Endothelial cell of coronary artery (primary cell): ENCODE measurements around the gene CIDEB. TPM values are rescaled to one million over a fixed set of nuclear protein-coding genes. Genes with fewer than 3 reads are reported as not detected.

Experiments
- total RNA-seq: library from RNA; depleted of rRNA; stranded (reverse); fragments of >200 nt; gene quantifications from 2 replicates; pipeline ENCODE4 v1.2.3, GENCODE V29; 2014

Gene CIDEB
- total RNA-seq, result 1.4 and 2.8 TPM in 2 replicates

DNA sequence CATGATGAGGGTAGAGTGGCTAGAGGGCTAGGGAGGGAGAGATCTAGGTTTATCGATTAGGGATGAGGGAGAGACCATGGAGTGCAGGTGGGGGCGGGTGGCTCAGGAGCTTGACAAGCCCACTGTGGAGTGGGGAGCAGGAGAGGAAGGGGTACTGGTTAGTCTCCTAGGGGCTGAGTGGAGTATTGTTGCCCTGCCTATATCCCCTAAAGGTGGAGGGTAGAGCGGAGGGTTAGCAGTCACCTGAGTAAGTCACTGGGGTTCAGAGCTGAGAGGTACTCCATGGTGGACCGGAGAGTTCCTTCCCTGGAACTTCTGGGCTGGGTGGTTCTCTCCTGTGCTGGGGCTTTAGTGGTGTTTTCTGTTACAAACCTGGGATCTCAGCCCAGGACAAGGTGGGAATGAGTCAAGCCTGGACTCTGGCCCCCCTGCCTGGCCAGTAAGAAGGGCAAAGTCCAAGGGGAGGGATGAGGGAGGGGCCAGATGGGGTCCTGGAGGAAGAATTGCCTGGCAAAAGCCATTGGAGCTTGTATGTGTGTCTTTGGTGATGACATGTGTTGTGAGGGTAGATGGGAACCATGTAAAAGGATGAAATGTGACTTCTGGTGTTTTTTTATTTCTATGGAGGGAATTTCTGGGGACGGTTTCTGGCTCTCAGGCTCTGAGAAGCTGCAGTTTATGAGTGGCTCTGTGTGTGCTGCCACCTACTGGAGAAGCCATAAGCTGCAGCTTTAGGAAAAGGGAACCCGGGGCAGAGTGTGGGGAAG is at the start of gene CIDEB:
Gene CIDEB, minus strand, starts transcription at position 403 of the 767 bp plus-strand sequence. Its CDS starts 119 bp downstream, at position 284.

DNA sequence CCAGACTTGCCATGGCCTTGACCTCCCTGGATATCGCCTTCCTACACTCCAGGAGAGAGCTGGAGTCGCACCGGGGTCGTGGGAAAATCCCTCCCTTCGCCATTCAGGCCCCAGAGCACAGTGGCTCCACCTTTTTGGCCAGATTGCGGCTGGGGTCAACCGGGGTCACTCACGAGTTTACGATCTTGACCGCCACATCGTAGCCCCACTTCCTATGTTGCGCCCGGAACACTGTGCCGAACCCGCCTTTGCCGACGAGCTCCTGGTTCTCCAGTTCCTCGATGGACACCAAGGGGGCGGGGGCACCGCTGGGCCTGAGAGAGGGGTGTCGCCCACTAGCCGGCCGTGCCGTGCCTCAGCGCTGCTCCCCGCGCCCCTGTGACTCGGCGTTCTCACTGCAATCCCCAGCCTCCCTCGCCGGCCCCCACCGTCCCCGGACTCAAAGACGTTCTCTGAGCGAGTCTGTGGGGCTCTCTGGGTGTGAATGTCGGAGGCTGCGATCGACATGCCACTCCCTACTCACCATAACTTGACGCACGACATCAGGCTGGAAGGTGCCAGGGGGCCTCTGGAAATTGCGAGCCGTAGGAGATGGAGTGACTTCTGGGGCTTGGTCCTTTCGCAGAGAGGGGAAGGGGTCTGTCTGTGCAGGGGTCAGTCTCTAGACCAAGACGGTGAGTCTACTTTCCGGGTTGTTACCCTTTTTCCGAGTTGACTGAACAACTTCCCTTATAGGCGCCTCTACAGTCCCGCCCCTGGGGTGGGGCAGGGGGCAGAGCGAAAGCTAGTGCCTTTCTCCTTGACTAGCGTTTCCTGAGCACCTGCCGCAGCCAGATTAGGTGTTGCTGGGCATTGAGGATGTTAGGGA is 31.7 kb upstream of the CIDEB start, which contains the start of gene RIPK3:
Gene RIPK3, minus strand, starts transcription at position 708 of the 868 bp plus-strand sequence. Its CDS starts 165 bp downstream, at position 543.

GRCh38 chr14:24334431-24335291 is 26.9 kb upstream of the CIDEB start, which contains the start of gene ADCY4:
ADCY4 (minus strand) TSS chr14:24335071; CDS start chr14:24334652, 419 bp downstream.

GRCh38 chr14:24310646-24311604 is 3.1 kb upstream of the CIDEB start, which contains the start of gene LTB4R:
LTB4R (plus strand) TSS chr14:24311502; CDS start chr14:24315652, 4,150 bp downstream.

GRCh38 chr14:24309538-24310264 is 1.9 kb upstream of the CIDEB start, which contains the start of gene LTB4R2:
LTB4R2 (plus strand) TSS chr14:24310140; CDS start chr14:24310665, 525 bp downstream.

GRCh38 chr14:24299255-24300191 is 8.3 kb downstream of the CIDEB start, which contains the start of the genes DHRS1 and NOP9:
DHRS1 (minus strand) TSS chr14:24299780; CDS start chr14:24299106, 674 bp downstream.
NOP9 (plus strand) TSS chr14:24299850; CDS start chr14:24299955, 105 bp downstream.

DNA sequence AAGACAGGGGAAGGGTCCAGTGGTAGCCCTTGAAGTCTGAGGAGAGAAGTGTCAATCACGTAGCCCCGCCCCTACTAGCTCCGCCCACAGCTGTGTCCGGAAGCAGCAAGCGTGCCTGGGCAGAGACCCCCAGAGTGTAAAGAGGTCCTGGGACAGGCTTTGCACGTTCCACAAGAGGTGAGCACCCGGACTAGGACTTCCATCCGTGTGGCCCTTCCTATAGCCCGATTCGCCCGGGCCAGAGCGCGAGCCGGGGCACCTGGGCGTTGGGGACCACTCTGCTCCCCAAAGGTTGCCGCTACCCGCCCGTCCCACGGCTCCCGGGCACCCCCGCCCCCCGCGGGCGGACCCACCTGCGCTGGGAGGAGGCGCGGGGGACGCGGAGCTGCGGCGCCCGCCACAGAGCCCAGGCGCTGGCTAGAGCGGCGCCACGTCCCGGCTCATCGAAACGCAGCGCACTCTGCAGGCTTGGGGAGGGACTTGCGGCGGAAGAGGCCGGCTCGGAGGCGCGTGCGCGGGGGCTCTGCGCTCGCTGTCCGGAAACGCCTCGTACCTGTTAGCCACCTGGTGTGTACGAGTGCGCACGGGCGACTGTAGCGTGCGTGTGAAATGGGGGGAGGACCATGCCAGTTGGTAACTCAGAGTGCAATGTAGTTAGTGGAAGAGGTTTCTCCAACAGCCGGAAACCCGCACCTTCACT is 36.5 kb downstream of the CIDEB start, which contains the start of gene RABGGTA:
Gene RABGGTA, minus strand, starts transcription at position 464 of the 700 bp plus-strand sequence. CDS start 482 bp downstream, outside the sequence.

DNA sequence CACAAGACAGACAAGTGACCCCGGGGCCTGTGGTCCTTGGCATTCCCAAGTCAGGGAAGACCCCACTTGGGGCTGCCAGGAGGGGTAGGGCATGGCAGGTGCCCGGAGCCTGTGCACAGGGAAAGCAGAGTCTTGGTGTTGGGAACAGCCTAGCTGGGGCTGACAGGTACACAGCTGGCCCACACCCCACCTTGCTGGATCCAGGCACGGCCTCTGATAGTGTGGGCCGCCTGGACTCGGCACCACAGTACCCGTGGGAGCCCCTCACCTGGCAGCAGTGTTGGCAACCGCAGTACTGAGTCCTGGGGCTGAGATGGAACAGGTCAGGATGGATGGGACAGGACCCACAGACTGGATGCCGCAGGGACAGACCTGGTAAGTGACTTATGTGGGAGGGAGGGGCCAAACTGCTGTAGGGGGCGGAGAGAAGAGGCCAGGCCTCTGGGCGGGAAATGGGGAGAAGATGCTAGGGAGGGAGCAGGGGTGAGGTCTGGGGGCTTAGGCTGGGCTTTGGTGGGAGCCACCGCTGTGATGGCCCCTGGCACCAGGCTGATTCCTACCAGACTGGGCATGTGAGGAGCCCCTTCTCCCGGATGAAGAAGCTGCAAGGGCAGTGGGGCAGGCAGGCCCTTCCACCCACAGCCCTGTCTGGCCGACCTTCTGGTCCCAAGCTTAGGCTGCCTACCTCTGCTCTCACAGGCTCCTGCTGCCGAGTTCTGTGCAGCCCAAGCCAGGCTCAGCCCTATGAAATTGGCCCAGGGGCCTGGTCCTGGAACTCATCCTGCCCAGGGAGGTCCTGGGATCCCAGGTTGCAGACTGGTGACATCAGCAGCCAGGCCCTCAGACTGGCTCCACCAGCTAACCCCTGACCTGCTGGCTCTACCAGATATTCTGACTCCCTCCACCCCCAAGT is 44.7 kb downstream of the CIDEB start, which contains the start of gene TGM1:
Gene TGM1, minus strand, starts transcription at position 357 of the 913 bp plus-strand sequence. CDS start 825 bp downstream, outside the sequence.

Other genes with a start within 250 kb of the CIDEB start
- gene CPNE6, start 236.4 kb downstream of the CIDEB start, total RNA-seq, result not detected in 2 replicates
- 5.1 and 17.4 TPM in 2 replicates for gene PCK2, start 213.7 kb downstream of the CIDEB start, total RNA-seq
- gene DCAF11, start 193.2 kb downstream of the CIDEB start, total RNA-seq, result 42.3 and 47.3 TPM in 2 replicates
- gene NRL, start 193.0 kb downstream of the CIDEB start, total RNA-seq, result 0.19 and 0.45 TPM in 2 replicates
- 0.19 and 0.27 TPM in 2 replicates for gene FITM1, start 177.3 kb downstream of the CIDEB start, total RNA-seq
- gene PSME1, start 171.8 kb downstream of the CIDEB start, total RNA-seq, result 78.5 and 103 TPM in 2 replicates
- 23.2 and 23.7 TPM in 2 replicates for gene EMC9, start 166.4 kb downstream of the CIDEB start, total RNA-seq
- gene PSME2, start 161.4 kb downstream of the CIDEB start, total RNA-seq, result 101 and 105 TPM in 2 replicates
- gene RNF31, start 160.5 kb downstream of the CIDEB start, total RNA-seq, result 28.9 and 29.3 TPM in 2 replicates
- gene IRF9, start 146.7 kb downstream of the CIDEB start, total RNA-seq, result 39.4 and 47.7 TPM in 2 replicates
- gene REC8, start 135.9 kb downstream of the CIDEB start, total RNA-seq, result 1.3 and 4.2 TPM in 2 replicates
- 41.1 and 49.6 TPM in 2 replicates for gene IPO4, start 119.2 kb downstream of the CIDEB start, total RNA-seq
- gene TM9SF1, start 112.5 kb downstream of the CIDEB start, total RNA-seq, result 38.6 and 53.6 TPM in 2 replicates
- gene TSSK4, start 102.3 kb downstream of the CIDEB start, total RNA-seq, result 0.09 TPM in 1 of 2 replicates, not detected in the other
- gene CHMP4A, start 94.5 kb downstream of the CIDEB start, total RNA-seq, result 16.7 and 27.9 TPM in 2 replicates
- 8.6 and 8.8 TPM in 2 replicates for gene MDP1, start 91.9 kb downstream of the CIDEB start, total RNA-seq
- 235 and 253 TPM in 2 replicates for gene NEDD8, start 75.6 kb downstream of the CIDEB start, total RNA-seq
- 76.5 and 85.2 TPM in 2 replicates for gene GMPR2, start 75.0 kb downstream of the CIDEB start, total RNA-seq
- gene TINF2, start 65.4 kb downstream of the CIDEB start, total RNA-seq, result 38.1 and 43.4 TPM in 2 replicates
- gene TGM1, start 44.8 kb downstream of the CIDEB start, total RNA-seq, result 0.36 and 0.75 TPM in 2 replicates
- gene RABGGTA, start 36.4 kb downstream of the CIDEB start, total RNA-seq, result 20.5 and 21.1 TPM in 2 replicates
- 6.6 and 7.3 TPM in 2 replicates for gene DHRS1, start 8.2 kb downstream of the CIDEB start, total RNA-seq
- 24.8 and 25.4 TPM in 2 replicates for gene NOP9, start 8.1 kb downstream of the CIDEB start, total RNA-seq
- 2.9 and 5.6 TPM in 2 replicates for gene LTB4R2, start 2.2 kb upstream of the CIDEB start, total RNA-seq
- gene LTB4R, start 3.5 kb upstream of the CIDEB start, total RNA-seq, result 1.7 and 3.3 TPM in 2 replicates
- gene ADCY4, start 27.1 kb upstream of the CIDEB start, total RNA-seq, result 37.2 and 43.1 TPM in 2 replicates
- 2.9 and 3.5 TPM in 2 replicates for gene RIPK3, start 32.0 kb upstream of the CIDEB start, total RNA-seq
- gene NFATC4, start 60.2 kb upstream of the CIDEB start, total RNA-seq, result 14.8 and 25.8 TPM in 2 replicates
- gene NYNRIN, start 91.0 kb upstream of the CIDEB start, total RNA-seq, result 8.0 and 14.1 TPM in 2 replicates
- 1.3 and 2.6 TPM in 2 replicates for gene CBLN3, start 121.7 kb upstream of the CIDEB start, total RNA-seq
- 46.2 and 73.3 TPM in 2 replicates for gene KHNYN, start 122.0 kb upstream of the CIDEB start, total RNA-seq
- 7.9 and 9.3 TPM in 2 replicates for gene SDR39U1, start 134.8 kb upstream of the CIDEB start, total RNA-seq
- not detected in 2 replicates for gene CMA1, start 200.3 kb upstream of the CIDEB start, total RNA-seq